ENCODE results near the gene GSTA1. TPM values are rescaled to one million over a fixed set of nuclear protein-coding genes. Genes with fewer than 3 reads are reported as not detected.
A peak's percentile ranks its signal among the peaks of the same experiment; 100 is the strongest.
"Not testable (repeated sequence)": the region's sequence is repeated elsewhere in the genome, so short reads cannot be mapped to it uniquely, and the experiment has no call there.

Gene GSTA1
- total RNA-seq, 2 donors from 2014 or later: not detected

- no peaks in the 10 kb centered on the region for H3K27me3 ChIP-seq
These were observed 35.8 kb upstream of the GSTA1 start for GRCh38 chr6:52839124-52840055.

DNA sequence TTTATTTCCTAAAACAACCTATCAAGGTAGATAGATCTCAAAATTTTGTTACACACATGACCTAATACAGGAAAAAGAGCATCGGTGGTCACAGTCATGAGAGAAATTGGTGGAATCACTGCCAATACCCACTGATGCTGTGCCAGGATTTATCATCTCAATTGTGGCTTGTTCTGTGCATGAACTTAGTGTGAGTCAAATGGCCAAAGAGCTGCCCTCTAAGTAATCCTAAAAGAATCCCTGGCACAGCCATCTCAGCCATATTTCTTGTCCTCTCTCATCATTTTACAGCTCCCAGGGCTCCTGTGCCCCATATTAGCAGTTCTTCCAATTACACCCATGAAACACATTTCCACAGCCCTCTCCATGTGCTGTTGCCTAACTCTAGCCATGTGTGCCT, 30.9 kb upstream of the GSTA1 start:
- no peaks in the 10 kb centered on the region for H3K36me3 ChIP-seq
- H3K27ac ChIP-seq: no peak overlapping the region
- H3K27me3 ChIP-seq: no peaks in the 10 kb centered on the region
- no peaks in the 10 kb centered on the region for H3K4me1 ChIP-seq
- TF ChIP-seq CTCF (IDR thresholded peaks at IDR 0.05): no peak
- no peak for DNase-seq (ENCODE audit: low spot score)
- no peak overlapping the region for H3K4me3 ChIP-seq
- H3K9me3 ChIP-seq: no peaks in the 10 kb centered on the region

More at GRCh38 chr6:52839124-52840055, 35.8 kb upstream of the GSTA1 start:
- Histone ChIP-seq H3K27ac (no peak overlapping the region), H3K36me3 (no peaks in the 10 kb centered on the region), H3K4me3 (no peak overlapping the region), H3K9me3 (no peaks in the 10 kb centered on the region), H3K4me1 (no peaks in the 10 kb centered on the region)
- TF ChIP-seq CTCF (IDR thresholded peaks at IDR 0.05): peak in 1 of 2 donors; percentile 67
- peak; percentile 62 for DNase-seq (ENCODE audit: low spot score)

GRCh38 chr6:52830869-52831268, 27.3 kb upstream of the GSTA1 start:
- not testable (repeated sequence) for H3K36me3 ChIP-seq; DNase-seq (ENCODE audit: low spot score); H3K4me3 ChIP-seq; H3K4me1 ChIP-seq; H3K27ac ChIP-seq; H3K27me3 ChIP-seq; H3K9me3 ChIP-seq

GRCh38 chr6:52829046-52829817, 25.6 kb upstream of the GSTA1 start:
- TF ChIP-seq CTCF (IDR thresholded peaks at IDR 0.05): no peak
- Histone ChIP-seq H3K4me3 (no peak overlapping the region), H3K27me3 (no peaks in the 10 kb centered on the region), H3K36me3 (no peaks in the 10 kb centered on the region), H3K9me3 (no peaks in the 10 kb centered on the region), H3K27ac (no peak overlapping the region), H3K4me1 (no peaks in the 10 kb centered on the region)
- DNase-seq (ENCODE audit: low spot score): no peak

DNA sequence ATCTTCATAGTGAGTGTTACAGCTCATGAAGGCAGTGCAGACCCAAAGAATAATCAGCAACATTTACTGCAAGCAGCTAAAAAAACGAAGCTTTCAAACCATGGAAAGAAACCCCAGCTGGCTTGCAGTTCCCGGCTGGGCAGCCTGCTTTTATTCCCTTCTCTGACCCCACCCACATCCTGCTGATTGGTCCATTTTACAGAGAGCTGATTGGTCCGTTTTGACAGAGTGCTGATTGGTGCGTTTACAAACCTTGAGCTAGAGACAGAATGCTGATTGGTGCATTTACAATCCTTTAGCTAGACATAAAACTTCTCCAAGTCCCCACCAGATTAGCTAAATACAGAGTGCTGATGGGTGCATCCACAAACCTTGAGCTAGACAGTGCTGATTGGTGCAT, 25.0 kb upstream of the GSTA1 start:
- H3K27ac ChIP-seq; H3K4me1 ChIP-seq; H3K4me3 ChIP-seq; H3K36me3 ChIP-seq; H3K27me3 ChIP-seq; DNase-seq (ENCODE audit: low spot score); H3K9me3 ChIP-seq: not testable (repeated sequence)

DNA sequence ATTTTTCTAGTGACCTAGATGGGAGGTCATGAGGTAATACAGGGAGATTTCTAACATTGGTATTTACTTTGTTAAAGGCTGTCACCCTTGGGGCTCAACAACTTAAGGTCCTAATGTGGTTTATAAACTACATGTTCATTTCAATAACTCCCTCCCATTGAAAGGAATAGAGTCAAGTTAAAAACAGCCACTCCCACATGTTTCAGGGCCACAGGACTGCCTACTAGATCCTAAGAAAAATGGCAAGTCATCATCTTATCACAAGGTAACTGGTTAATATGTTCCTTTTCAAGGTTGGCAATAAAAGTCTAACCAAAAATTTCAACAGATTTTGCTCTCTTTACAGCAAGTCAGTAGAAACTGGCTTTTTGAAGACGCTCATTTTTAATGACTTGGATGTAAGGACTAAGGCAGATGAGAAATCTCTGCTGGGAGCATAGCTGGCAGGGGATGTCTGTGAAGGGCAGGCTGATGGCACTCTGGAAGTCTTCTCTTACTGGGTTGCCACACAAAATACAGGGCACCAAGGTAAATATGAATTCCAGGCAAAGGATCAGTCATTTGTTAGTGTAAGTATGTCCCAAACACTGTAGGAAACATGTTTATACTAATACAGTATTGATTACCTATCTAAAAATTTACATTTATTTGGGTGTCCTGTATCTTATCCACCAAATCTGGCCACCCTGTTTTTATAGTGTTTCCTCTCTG, 23.6 kb upstream of the GSTA1 start:
- H3K4me1 ChIP-seq; DNase-seq (ENCODE audit: low spot score); H3K27me3 ChIP-seq; H3K4me3 ChIP-seq; H3K9me3 ChIP-seq; H3K27ac ChIP-seq; H3K36me3 ChIP-seq: not testable (repeated sequence)

DNA sequence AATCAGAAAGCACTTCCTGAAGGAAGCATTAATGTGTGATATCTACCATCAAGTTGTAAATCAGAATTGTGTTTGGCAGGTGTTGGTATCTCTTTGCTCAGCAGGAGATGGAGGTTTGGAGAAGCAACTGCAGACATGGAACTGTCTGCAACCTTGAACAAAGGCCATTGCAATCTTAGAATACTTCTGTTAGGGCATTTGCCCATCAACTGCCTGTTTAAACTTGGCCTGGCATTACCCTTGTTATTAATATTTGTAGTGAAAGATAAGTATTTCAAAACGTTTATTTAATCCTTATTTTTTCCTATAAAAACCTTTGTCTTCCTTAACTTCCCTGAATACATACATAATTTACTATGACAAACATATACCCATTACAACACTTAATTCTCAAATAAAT, 22.9 kb upstream of the GSTA1 start:
- Histone ChIP-seq H3K4me1 (no peaks in the 10 kb centered on the region), H3K4me3 (no peak overlapping the region), H3K27me3 (no peaks in the 10 kb centered on the region), H3K9me3 (peaks cover 0 to 3% of the 10 kb centered on the region in 2 donors), H3K27ac (no peak overlapping the region), H3K36me3 (no peaks in the 10 kb centered on the region)
- TF ChIP-seq CTCF (IDR thresholded peaks at IDR 0.05): no peak
- no peak for DNase-seq (ENCODE audit: low spot score)

GRCh38 chr6:52825900-52826459, 22.4 kb upstream of the GSTA1 start:
- not testable (repeated sequence) for H3K9me3 ChIP-seq; H3K27me3 ChIP-seq; H3K4me3 ChIP-seq; H3K4me1 ChIP-seq; DNase-seq (ENCODE audit: low spot score); H3K27ac ChIP-seq; H3K36me3 ChIP-seq

DNA sequence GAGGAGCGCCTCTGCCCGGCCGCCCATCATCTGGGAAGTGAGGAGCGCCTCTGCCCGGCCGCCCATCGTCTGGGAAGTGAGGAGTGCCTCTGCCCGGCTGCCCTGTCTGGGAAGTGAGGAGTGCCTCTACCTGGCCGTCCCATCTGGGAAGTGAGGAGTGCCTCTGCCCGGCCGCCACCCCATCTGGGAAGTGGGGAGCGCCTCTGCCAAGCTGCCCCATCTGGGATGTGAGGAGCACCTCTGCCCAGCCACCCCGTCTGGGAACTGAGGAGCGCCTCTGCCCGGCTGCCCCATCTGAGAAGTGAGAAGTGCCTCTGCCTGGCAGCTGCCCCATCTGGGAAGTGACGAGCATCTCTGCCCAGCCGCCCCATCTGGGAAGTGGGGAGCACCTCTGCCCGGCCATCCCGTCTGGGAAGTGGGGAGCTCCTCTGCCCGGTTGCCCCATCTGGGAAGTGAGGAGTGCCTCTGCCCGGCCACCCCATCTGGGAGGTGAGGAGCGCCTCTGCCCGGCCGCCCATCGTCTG, 21.7 kb upstream of the GSTA1 start:
- not testable (repeated sequence) for H3K36me3 ChIP-seq; H3K4me3 ChIP-seq; H3K4me1 ChIP-seq; H3K27me3 ChIP-seq; H3K27ac ChIP-seq; H3K9me3 ChIP-seq; DNase-seq (ENCODE audit: low spot score)
